ENCODE results near the gene PLP2. TPM values are rescaled to one million over a fixed set of nuclear protein-coding genes. Genes with fewer than 3 reads are reported as not detected.
A peak's percentile ranks its signal among the peaks of the same experiment; 100 is the strongest.

The PLP2 gene
- total and polyA plus RNA-seq, 2 donors (not counting 1 experiment from before 2014, with no cell fraction given): 23.3 to 212 TPM

- Histone ChIP-seq H3K9ac (ENCODE audit: insufficient read depth, low read length) (peak overlapping the region; percentile 50), H3K4me2 (ENCODE audit: extremely low read depth, insufficient read depth, low read length) (peak overlapping the region; percentile 62), H2AFZ (ENCODE audit: low read length) (no peak overlapping the region), H3K9me3 (ENCODE audit: control insufficient read depth, insufficient read depth, low read depth, low read length) (no peaks in the 10 kb centered on the region), H3K27ac (ENCODE audit: insufficient read depth, low read length) (peak overlapping the region; percentile 1), H4K20me1 (ENCODE audit: control insufficient read depth, extremely low read depth, insufficient read depth, low read length) (no peaks in the 10 kb centered on the region), H3K27me3 (ENCODE audit: control insufficient read depth, insufficient read depth, low read length) (no peaks in the 10 kb centered on the region), H3K36me3 (ENCODE audit: control insufficient read depth, insufficient read depth, low read length) (no peaks in the 10 kb centered on the region), H3K79me2 (ENCODE audit: control insufficient read depth, insufficient read depth, low read length) (no peaks in the 10 kb centered on the region), H3K4me3 (replicated peaks in 1 of 4; ENCODE audit: control extremely low read depth in 1 of 4, insufficient read depth in 1 of 4, low read depth in 3 of 4, low read length in 4 of 4) (peak overlapping the region; percentile 28 to 73 (median 63)), H3K4me1 (ENCODE audit: control insufficient read depth, extremely low read depth, insufficient read depth, low read length) (no peaks in the 10 kb centered on the region)
- TF ChIP-seq CTCF (conservative IDR thresholded peaks at IDR 0.05 in 1 of 2, IDR thresholded peaks at IDR 0.05 in 1 of 2; ENCODE audit: low read depth in 1 of 2, low read length in 2 of 2) (no peak), EZH2 (IDR thresholded peaks at IDR 0.05; ENCODE audit: low read length, missing control alignments) (no peak)
- no peak for DNase-seq (ENCODE audit: low read depth in 2 of 2)
These were observed 19.9 kb downstream of the PLP2 start for GRCh38 chrX:49191574-49192011.

- Histone ChIP-seq H4K20me1 (ENCODE audit: control insufficient read depth, extremely low read depth, insufficient read depth, low read length) (no peaks in the 10 kb centered on the region), H3K4me1 (ENCODE audit: control insufficient read depth, extremely low read depth, insufficient read depth, low read length) (no peaks in the 10 kb centered on the region), H3K36me3 (ENCODE audit: control insufficient read depth, insufficient read depth, low read length) (no peaks in the 10 kb centered on the region), H3K9ac (ENCODE audit: insufficient read depth, low read length) (no peak overlapping the region), H2AFZ (ENCODE audit: low read length) (no peak overlapping the region), H3K27ac (ENCODE audit: insufficient read depth, low read length) (no peak overlapping the region), H3K4me3 (replicated peaks in 1 of 4; ENCODE audit: control extremely low read depth in 1 of 4, insufficient read depth in 1 of 4, low read depth in 3 of 4, low read length in 4 of 4) (no peak overlapping the region), H3K79me2 (ENCODE audit: control insufficient read depth, insufficient read depth, low read length) (no peaks in the 10 kb centered on the region), H3K9me3 (ENCODE audit: control insufficient read depth, insufficient read depth, low read depth, low read length) (no peaks in the 10 kb centered on the region), H3K4me2 (ENCODE audit: extremely low read depth, insufficient read depth, low read length) (no peak overlapping the region), H3K27me3 (ENCODE audit: control insufficient read depth, insufficient read depth, low read length) (no peaks in the 10 kb centered on the region)
- peak; percentile 16 to 21 for DNase-seq (ENCODE audit: low read depth in 2 of 2)
- TF ChIP-seq CTCF (conservative IDR thresholded peaks at IDR 0.05 in 1 of 2, IDR thresholded peaks at IDR 0.05 in 1 of 2; ENCODE audit: low read depth in 1 of 2, low read length in 2 of 2): peak; percentile 40 to 71
- TF ChIP-seq EZH2 (IDR thresholded peaks at IDR 0.05; ENCODE audit: low read length, missing control alignments): no peak
These were observed 21.1 kb downstream of the PLP2 start for GRCh38 chrX:49192722-49193328.

- H4K20me1 ChIP-seq (ENCODE audit: control insufficient read depth, extremely low read depth, insufficient read depth, low read length): no peaks in the 10 kb centered on the region
These were observed 21.9 kb downstream of the PLP2 start for GRCh38 chrX:49193542-49193964.

More at GRCh38 chrX:49193542-49193964, 21.9 kb downstream of the PLP2 start:
- Histone ChIP-seq H3K9ac (ENCODE audit: insufficient read depth, low read length) (no peak overlapping the region), H3K4me1 (ENCODE audit: control insufficient read depth, extremely low read depth, insufficient read depth, low read length) (no peaks in the 10 kb centered on the region), H2AFZ (ENCODE audit: low read length) (no peak overlapping the region), H3K27me3 (ENCODE audit: control insufficient read depth, insufficient read depth, low read length) (no peaks in the 10 kb centered on the region), H3K4me2 (ENCODE audit: extremely low read depth, insufficient read depth, low read length) (no peak overlapping the region), H3K79me2 (ENCODE audit: control insufficient read depth, insufficient read depth, low read length) (no peaks in the 10 kb centered on the region), H3K36me3 (ENCODE audit: control insufficient read depth, insufficient read depth, low read length) (no peaks in the 10 kb centered on the region), H3K27ac (ENCODE audit: insufficient read depth, low read length) (no peak overlapping the region), H3K9me3 (ENCODE audit: control insufficient read depth, insufficient read depth, low read depth, low read length) (no peaks in the 10 kb centered on the region), H3K4me3 (replicated peaks in 1 of 4; ENCODE audit: control extremely low read depth in 1 of 4, insufficient read depth in 1 of 4, low read depth in 3 of 4, low read length in 4 of 4) (no peak overlapping the region)
- TF ChIP-seq EZH2 (IDR thresholded peaks at IDR 0.05; ENCODE audit: low read length, missing control alignments) (no peak), CTCF (conservative IDR thresholded peaks at IDR 0.05 in 1 of 2, IDR thresholded peaks at IDR 0.05 in 1 of 2; ENCODE audit: low read depth in 1 of 2, low read length in 2 of 2) (no peak)
- no peak for DNase-seq (ENCODE audit: low read depth in 2 of 2)
